ENCODE results near the gene DIP2C. TPM values are rescaled to one million over a fixed set of nuclear protein-coding genes. Genes with fewer than 3 reads are reported as not detected.

The DIP2C gene
- total RNA-seq, 1 experiment from 2014 or later: 11.0 TPM

DNA sequence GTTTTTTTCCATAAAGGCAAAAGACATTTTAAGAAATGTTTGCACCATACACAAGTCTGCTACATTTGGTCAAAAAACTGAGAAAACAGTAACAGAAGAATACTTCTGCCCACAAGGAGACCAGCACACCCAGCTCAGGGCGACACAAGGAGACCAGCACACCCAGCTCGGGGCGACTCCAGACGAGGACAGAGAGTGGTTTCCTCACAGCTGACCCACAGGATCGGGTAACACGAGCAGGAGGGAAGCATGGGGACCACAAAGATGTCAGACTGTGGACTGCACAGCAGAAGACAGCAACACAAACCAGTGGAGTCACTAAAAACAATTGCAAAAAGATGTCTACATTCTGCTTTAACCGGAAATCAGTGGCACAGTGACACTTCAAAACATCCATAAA, 237.6 kb downstream of the DIP2C start:
- TF ChIP-seq SOX15 (CRISPR knock-in tag; IDR thresholded peaks at IDR 0.05) (no peak), ELF4 (CRISPR knock-in tag; IDR thresholded peaks at IDR 0.05; ENCODE audit: low read depth) (no peak), NFYB (CRISPR knock-in tag; conservative IDR thresholded peaks at IDR 0.05; ENCODE audit: low read depth) (no peak), SP1 (CRISPR knock-in tag; conservative IDR thresholded peaks at IDR 0.05) (no peak), HMGA2 (CRISPR knock-in tag; IDR thresholded peaks at IDR 0.05) (no peak)
- TF ChIP-seq, protein P1, sequence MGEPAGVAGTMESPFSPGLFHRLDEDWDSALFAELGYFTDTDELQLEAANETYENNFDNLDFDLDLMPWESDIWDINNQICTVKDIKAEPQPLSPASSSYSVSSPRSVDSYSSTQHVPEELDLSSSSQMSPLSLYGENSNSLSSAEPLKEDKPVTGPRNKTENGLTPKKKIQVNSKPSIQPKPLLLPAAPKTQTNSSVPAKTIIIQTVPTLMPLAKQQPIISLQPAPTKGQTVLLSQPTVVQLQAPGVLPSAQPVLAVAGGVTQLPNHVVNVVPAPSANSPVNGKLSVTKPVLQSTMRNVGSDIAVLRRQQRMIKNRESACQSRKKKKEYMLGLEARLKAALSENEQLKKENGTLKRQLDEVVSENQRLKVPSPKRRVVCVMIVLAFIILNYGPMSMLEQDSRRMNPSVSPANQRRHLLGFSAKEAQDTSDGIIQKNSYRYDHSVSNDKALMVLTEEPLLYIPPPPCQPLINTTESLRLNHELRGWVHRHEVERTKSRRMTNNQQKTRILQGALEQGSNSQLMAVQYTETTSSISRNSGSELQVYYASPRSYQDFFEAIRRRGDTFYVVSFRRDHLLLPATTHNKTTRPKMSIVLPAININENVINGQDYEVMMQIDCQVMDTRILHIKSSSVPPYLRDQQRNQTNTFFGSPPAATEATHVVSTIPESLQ (CRISPR knock-in tag; IDR thresholded peaks at IDR 0.05): no peak
- TF ChIP-seq, protein P2, sequence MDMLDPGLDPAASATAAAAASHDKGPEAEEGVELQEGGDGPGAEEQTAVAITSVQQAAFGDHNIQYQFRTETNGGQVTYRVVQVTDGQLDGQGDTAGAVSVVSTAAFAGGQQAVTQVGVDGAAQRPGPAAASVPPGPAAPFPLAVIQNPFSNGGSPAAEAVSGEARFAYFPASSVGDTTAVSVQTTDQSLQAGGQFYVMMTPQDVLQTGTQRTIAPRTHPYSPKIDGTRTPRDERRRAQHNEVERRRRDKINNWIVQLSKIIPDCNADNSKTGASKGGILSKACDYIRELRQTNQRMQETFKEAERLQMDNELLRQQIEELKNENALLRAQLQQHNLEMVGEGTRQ (CRISPR knock-in tag; IDR thresholded peaks at IDR 0.05): no peak
- TF ChIP-seq, protein P3, sequence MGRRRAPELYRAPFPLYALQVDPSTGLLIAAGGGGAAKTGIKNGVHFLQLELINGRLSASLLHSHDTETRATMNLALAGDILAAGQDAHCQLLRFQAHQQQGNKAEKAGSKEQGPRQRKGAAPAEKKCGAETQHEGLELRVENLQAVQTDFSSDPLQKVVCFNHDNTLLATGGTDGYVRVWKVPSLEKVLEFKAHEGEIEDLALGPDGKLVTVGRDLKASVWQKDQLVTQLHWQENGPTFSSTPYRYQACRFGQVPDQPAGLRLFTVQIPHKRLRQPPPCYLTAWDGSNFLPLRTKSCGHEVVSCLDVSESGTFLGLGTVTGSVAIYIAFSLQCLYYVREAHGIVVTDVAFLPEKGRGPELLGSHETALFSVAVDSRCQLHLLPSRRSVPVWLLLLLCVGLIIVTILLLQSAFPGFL (CRISPR knock-in tag; IDR thresholded peaks at IDR 0.05; ENCODE audit: borderline replicate concordance): no peak
- ChIA-PET CTCF (interaction anchor here (1.5 kb wide), 1 partner anchor 21 kb away, joined by 3 read pairs; no protein-coding TSS in a partner anchor), POLR2A (no interaction called here)
- Mint-ChIP-seq H3K4me1 (no peaks in the 10 kb centered on the region), H3K4me3 (no peak overlapping the region), H3K27ac (no peak overlapping the region), H3K9me3 (no peaks in the 10 kb centered on the region), H3K27me3 (ENCODE audit: low read depth) (no peaks in the 10 kb centered on the region), H3K36me3 (no peaks in the 10 kb centered on the region)
- DNase-seq (ENCODE audit: low spot score) (no peak), ATAC-seq (no peak)

DNA sequence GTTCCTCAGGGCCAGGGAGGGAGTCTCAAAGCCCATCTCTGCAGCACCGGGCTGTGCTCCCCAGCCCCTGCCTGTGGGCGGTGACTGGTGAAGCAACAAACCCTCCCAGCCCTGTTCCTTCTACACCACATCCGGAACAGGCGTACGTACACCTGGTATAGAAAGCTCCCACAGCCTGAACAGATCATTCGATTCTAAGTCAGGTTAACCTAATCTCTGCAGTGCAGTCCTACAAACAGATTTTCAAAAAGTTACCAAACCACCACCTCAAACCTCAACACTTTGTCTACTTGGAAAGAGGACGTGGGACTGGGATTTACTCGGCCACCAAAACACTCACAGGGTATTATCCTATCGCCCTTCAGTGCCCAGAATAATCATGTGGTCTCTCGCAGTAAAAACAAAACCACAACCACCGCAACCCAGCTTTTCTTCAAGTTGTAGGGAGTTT, 238.4 kb downstream of the DIP2C start:
- Mint-ChIP-seq H3K4me1 (no peaks in the 10 kb centered on the region), H3K27ac (0 out of 2 replicates have a peak overlapping the region, but pooled peaks have one; percentile 29), H3K9me3 (no peaks in the 10 kb centered on the region), H3K36me3 (no peaks in the 10 kb centered on the region), H3K4me3 (no peak overlapping the region), H3K27me3 (ENCODE audit: low read depth) (no peaks in the 10 kb centered on the region)
- POLR2A ChIA-PET: no interaction called here
- ATAC-seq (no peak), DNase-seq (ENCODE audit: low spot score) (no peak)
- CTCF ChIA-PET: interaction anchor here (1.5 kb wide), 1 partner anchor 21 kb away, joined by 3 read pairs; no protein-coding TSS in a partner anchor
- TF ChIP-seq, protein P4, sequence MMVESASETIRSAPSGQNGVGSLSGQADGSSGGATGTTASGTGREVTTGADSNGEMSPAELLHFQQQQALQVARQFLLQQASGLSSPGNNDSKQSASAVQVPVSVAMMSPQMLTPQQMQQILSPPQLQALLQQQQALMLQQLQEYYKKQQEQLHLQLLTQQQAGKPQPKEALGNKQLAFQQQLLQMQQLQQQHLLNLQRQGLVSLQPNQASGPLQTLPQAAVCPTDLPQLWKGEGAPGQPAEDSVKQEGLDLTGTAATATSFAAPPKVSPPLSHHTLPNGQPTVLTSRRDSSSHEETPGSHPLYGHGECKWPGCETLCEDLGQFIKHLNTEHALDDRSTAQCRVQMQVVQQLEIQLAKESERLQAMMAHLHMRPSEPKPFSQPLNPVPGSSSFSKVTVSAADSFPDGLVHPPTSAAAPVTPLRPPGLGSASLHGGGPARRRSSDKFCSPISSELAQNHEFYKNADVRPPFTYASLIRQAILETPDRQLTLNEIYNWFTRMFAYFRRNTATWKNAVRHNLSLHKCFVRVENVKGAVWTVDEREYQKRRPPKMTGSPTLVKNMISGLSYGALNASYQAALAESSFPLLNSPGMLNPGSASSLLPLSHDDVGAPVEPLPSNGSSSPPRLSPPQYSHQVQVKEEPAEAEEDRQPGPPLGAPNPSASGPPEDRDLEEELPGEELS (CRISPR knock-in tag; IDR thresholded peaks at IDR 0.05): no peak
- TF ChIP-seq ESRRA (CRISPR knock-in tag; IDR thresholded peaks at IDR 0.05; ENCODE audit: borderline replicate concordance) (no peak), JUN (CRISPR knock-in tag; IDR thresholded peaks at IDR 0.05) (no peak)

DNA sequence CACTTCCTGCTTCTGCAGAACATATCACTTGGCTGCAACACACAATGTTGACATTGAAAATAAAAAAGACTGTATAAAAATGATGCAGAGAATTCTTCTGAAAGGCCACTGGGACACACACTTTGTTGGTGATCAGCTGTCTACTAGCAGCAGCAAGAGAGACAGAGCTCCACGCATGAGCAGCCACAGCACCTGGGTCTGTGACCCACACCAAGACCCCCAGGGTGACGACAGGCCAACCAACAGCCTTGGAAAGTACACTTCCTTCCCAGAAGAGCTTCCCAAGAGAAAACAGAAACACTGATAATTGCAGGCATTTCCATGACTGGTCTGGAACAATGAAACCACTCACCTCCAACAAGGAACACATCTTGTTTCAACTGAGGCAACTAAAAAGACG, 239.0 kb downstream of the DIP2C start:
- Mint-ChIP-seq H3K4me3 (no peak overlapping the region), H3K4me1 (no peaks in the 10 kb centered on the region), H3K9me3 (peaks cover 4% of the 10 kb centered on the region; the same call in 1 of the 2 replicates), H3K36me3 (no peaks in the 10 kb centered on the region), H3K27me3 (ENCODE audit: low read depth) (no peaks in the 10 kb centered on the region), H3K27ac (0 out of 2 replicates have a peak overlapping the region, but pooled peaks have one; percentile 11)
- CTCF ChIA-PET: no interaction called here
- POLR2A ChIA-PET: no interaction called here
- no peak for ATAC-seq
- no peak for DNase-seq (ENCODE audit: low spot score)
- no peak for TF ChIP-seq TEAD4 (CRISPR knock-in tag; IDR thresholded peaks at IDR 0.05)
- no peak for TF ChIP-seq ATF1 (CRISPR knock-in tag; IDR thresholded peaks at IDR 0.05)
- no peak for TF ChIP-seq HMGA2 (CRISPR knock-in tag; IDR thresholded peaks at IDR 0.05)
- TF ChIP-seq ZNF219 (CRISPR knock-in tag; IDR thresholded peaks at IDR 0.05; ENCODE audit: borderline replicate concordance): no peak
- TF ChIP-seq RORB (CRISPR knock-in tag; IDR thresholded peaks at IDR 0.05): no peak
- TF ChIP-seq OVOL2 (CRISPR knock-in tag; IDR thresholded peaks at IDR 0.05; ENCODE audit: borderline replicate concordance): no peak
- no peak for TF ChIP-seq ZNF121 (CRISPR knock-in tag; IDR thresholded peaks at IDR 0.05)
- TF ChIP-seq ZNF416 (CRISPR knock-in tag; IDR thresholded peaks at IDR 0.05): no peak
- no peak for TF ChIP-seq EMX1 (CRISPR knock-in tag; IDR thresholded peaks at IDR 0.05)
- TF ChIP-seq, protein P5, sequence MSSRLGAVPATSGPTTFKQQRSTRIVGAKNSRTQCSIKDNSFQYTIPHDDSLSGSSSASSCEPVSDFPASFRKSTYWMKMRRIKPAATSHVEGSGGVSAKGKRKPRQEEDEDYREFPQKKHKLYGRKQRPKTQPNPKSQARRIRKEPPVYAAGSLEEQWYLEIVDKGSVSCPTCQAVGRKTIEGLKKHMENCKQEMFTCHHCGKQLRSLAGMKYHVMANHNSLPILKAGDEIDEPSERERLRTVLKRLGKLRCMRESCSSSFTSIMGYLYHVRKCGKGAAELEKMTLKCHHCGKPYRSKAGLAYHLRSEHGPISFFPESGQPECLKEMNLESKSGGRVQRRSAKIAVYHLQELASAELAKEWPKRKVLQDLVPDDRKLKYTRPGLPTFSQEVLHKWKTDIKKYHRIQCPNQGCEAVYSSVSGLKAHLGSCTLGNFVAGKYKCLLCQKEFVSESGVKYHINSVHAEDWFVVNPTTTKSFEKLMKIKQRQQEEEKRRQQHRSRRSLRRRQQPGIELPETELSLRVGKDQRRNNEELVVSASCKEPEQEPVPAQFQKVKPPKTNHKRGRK (CRISPR knock-in tag; IDR thresholded peaks at IDR 0.05; ENCODE audit: borderline replicate concordance): no peak
- TF ChIP-seq, protein P6, sequence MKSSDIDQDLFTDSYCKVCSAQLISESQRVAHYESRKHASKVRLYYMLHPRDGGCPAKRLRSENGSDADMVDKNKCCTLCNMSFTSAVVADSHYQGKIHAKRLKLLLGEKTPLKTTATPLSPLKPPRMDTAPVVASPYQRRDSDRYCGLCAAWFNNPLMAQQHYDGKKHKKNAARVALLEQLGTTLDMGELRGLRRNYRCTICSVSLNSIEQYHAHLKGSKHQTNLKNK (CRISPR knock-in tag; IDR thresholded peaks at IDR 0.05): no peak
- TF ChIP-seq, protein P7, sequence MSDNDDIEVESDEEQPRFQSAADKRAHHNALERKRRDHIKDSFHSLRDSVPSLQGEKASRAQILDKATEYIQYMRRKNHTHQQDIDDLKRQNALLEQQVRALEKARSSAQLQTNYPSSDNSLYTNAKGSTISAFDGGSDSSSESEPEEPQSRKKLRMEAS (CRISPR knock-in tag; IDR thresholded peaks at IDR 0.05): no peak
- TF ChIP-seq FOXK1 (CRISPR knock-in tag; IDR thresholded peaks at IDR 0.05): no peak
- TF ChIP-seq, protein P8, sequence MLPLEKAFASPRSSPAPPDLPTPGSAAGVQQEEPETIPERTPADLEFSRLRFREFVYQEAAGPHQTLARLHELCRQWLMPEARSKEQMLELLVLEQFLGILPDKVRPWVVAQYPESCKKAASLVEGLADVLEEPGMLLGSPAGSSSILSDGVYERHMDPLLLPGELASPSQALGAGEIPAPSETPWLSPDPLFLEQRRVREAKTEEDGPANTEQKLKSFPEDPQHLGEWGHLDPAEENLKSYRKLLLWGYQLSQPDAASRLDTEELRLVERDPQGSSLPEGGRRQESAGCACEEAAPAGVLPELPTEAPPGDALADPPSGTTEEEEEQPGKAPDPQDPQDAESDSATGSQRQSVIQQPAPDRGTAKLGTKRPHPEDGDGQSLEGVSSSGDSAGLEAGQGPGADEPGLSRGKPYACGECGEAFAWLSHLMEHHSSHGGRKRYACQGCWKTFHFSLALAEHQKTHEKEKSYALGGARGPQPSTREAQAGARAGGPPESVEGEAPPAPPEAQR (CRISPR knock-in tag; IDR thresholded peaks at IDR 0.05): no peak

Measured in WTC11 (cell line).